Activated CD4-positive, alpha-beta T cell treated with anti-CD3 and anti-CD28 coated beads, Interleukin-2, amount 10 ng/mL, durations not matched to agents 24 days and 14 days (primary cell): ENCODE measurements around the gene EBP. TPM values are rescaled to one million over a fixed set of nuclear protein-coding genes. Genes with fewer than 3 reads are reported as not detected.
"Not testable (repeated sequence)": the region's sequence is repeated elsewhere in the genome, so short reads cannot be mapped to it uniquely, and the experiment has no call there.

ENCODE experiments used
- DNase-seq: peaks from one replicate; pipeline ENCODE4 v3.0.0; 2022
- H3K27ac Mint-ChIP-seq: one replicate; pipeline ENCODE4 v1.8.0; 2022; ENCODE audit warnings: mild to moderate bottlenecking, mixed read lengths
- H3K27me3 Mint-ChIP-seq: one replicate; pipeline ENCODE4 v1.8.0; 2022; ENCODE audit warnings: mixed read lengths
- H3K36me3 Mint-ChIP-seq: one replicate; pipeline ENCODE4 v1.8.0; 2022; ENCODE audit warnings: low read depth, mild to moderate bottlenecking, mixed read lengths
- H3K4me1 Mint-ChIP-seq: one replicate; pipeline ENCODE4 v1.8.0; 2021; ENCODE audit warnings: mixed read lengths
- H3K4me3 Mint-ChIP-seq: one replicate; pipeline ENCODE4 v1.8.0; 2022; ENCODE audit warnings: mild to moderate bottlenecking, moderate library complexity, mixed read lengths
- H3K9me3 Mint-ChIP-seq: one replicate; pipeline ENCODE4 v1.8.0; 2021; ENCODE audit warnings: mixed read lengths
- intact Hi-C: fragments of 100-400 bp; cut with micrococcal nuclease; formaldehyde crosslinking; loops from one replicate; pipeline ENCODE4 v1.15.1; 2023
- total RNA-seq: library from RNA; stranded (reverse); gene quantifications from 2 replicates; pipeline ENCODE4 v1.2.3, GENCODE V29; 2022

EBP gene
- total RNA-seq, 1 donor from 2014 or later: 163 TPM

- Mint-ChIP-seq H3K4me1 (peaks cover 16% of the 10 kb centered on the region), H3K36me3 (peaks cover 21% of the 10 kb centered on the region), H3K27ac (peak overlapping the region; percentile 72), H3K27me3 (no peaks in the 10 kb centered on the region), H3K4me3 (peak overlapping the region; percentile 88), H3K9me3 (no peaks in the 10 kb centered on the region)
- peak; percentile 56 for DNase-seq
- intact Hi-C loops: no loop called here
These were observed 19.7 kb downstream of the EBP start for GRCh38 chrX:48541140-48541814.

GRCh38 chrX:48548871-48549270, 27.3 kb downstream of the EBP start:
- Mint-ChIP-seq H3K9me3 (no peaks in the 10 kb centered on the region), H3K27ac (no peak overlapping the region), H3K36me3 (peaks cover 18% of the 10 kb centered on the region), H3K4me3 (no peak overlapping the region), H3K27me3 (no peaks in the 10 kb centered on the region), H3K4me1 (no peaks in the 10 kb centered on the region)
- no peak for DNase-seq
- intact Hi-C loops: no loop called here

GRCh38 chrX:48555731-48556325, 34.2 kb downstream of the EBP start:
- H3K27me3 Mint-ChIP-seq, H3K4me1 Mint-ChIP-seq, H3K27ac Mint-ChIP-seq, H3K9me3 Mint-ChIP-seq, DNase-seq, intact Hi-C loops, H3K4me3 Mint-ChIP-seq: not testable (repeated sequence)
- peaks cover 29% of the 10 kb centered on the region for H3K36me3 Mint-ChIP-seq

DNA sequence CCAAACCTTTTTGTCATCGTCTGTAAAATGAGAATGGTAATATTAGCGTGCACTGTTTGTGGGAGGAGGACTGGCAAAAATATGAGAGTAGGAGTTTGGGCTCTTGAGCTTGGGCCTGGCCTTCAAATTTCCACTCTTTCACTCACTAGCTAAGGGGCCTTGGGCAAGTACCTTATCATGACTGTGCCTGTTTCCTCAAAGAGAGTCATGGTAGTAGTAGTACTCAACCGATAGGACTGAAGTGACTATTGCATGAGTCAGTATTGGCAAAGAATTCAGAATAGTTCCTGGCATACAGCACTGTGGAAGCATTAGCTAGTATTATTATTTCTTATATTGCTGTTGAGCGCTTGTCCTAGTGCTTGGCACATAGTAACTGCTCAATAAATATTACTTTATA, 36.7 kb downstream of the EBP start:
- H3K27ac Mint-ChIP-seq: peak overlapping the region; percentile 74
- no peak overlapping the region for H3K4me3 Mint-ChIP-seq
- no peak for DNase-seq
- peaks cover 2% of the 10 kb centered on the region for H3K4me1 Mint-ChIP-seq
- no peaks in the 10 kb centered on the region for H3K27me3 Mint-ChIP-seq
- intact Hi-C loops: no loop called here
- no peaks in the 10 kb centered on the region for H3K9me3 Mint-ChIP-seq
- peaks cover 32% of the 10 kb centered on the region for H3K36me3 Mint-ChIP-seq

- intact Hi-C loops: no loop called here
- Mint-ChIP-seq H3K4me3 (no peak overlapping the region), H3K27ac (no peak overlapping the region), H3K36me3 (peaks cover 34% of the 10 kb centered on the region), H3K4me1 (peaks cover 2% of the 10 kb centered on the region), H3K9me3 (no peaks in the 10 kb centered on the region), H3K27me3 (no peaks in the 10 kb centered on the region)
- DNase-seq: no peak
These were observed 38.0 kb downstream of the EBP start for GRCh38 chrX:48559636-48560035.

- Mint-ChIP-seq H3K27me3 (no peaks in the 10 kb centered on the region), H3K4me3 (no peak overlapping the region), H3K36me3 (peaks cover 31% of the 10 kb centered on the region), H3K27ac (no peak overlapping the region), H3K4me1 (peaks cover 2% of the 10 kb centered on the region), H3K9me3 (no peaks in the 10 kb centered on the region)
- DNase-seq: no peak
- intact Hi-C loops: no loop called here
These were observed 38.4 kb downstream of the EBP start for GRCh38 chrX:48560056-48560455.

- Mint-ChIP-seq H3K36me3 (peaks cover 28% of the 10 kb centered on the region), H3K9me3 (no peaks in the 10 kb centered on the region)
These were observed 39.1 kb downstream of the EBP start for GRCh38 chrX:48560681-48561080.

DNA sequence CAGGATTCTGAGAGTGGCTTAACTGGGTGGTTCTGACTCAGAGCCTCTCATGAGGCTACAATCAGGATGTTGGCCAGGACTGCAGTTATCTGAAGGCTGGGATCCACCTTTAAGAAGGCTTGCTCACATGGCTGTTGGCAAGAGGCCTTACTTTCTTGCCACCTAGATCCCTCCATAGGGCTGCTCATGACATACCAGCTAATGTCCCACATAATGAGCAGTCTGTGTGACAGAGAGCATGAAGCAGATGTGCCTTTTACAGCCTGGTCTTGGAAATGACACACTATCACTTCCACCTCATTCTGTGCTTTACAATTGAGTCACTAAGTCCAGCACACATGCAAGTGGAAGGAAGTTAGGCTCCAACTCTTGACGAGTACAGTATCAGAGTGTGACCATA, 48.4 kb downstream of the EBP start:
- DNase-seq: peak; percentile 66
- Mint-ChIP-seq H3K4me3 (no peak overlapping the region), H3K4me1 (peaks cover 8% of the 10 kb centered on the region), H3K36me3 (peaks cover 3% of the 10 kb centered on the region), H3K27me3 (no peaks in the 10 kb centered on the region), H3K27ac (peak overlapping the region; percentile 78), H3K9me3 (no peaks in the 10 kb centered on the region)
- intact Hi-C loops: no loop called here

More at GRCh38 chrX:48560681-48561080, 39.1 kb downstream of the EBP start:
- H3K4me3 Mint-ChIP-seq: no peak overlapping the region
- no peaks in the 10 kb centered on the region for H3K27me3 Mint-ChIP-seq
- DNase-seq: no peak
- intact Hi-C loops: no loop called here
- H3K27ac Mint-ChIP-seq: no peak overlapping the region
- peaks cover 2% of the 10 kb centered on the region for H3K4me1 Mint-ChIP-seq

- Mint-ChIP-seq H3K36me3 (peaks cover 38% of the 10 kb centered on the region), H3K27me3 (no peaks in the 10 kb centered on the region), H3K9me3 (no peaks in the 10 kb centered on the region), H3K4me1 (peaks cover 14% of the 10 kb centered on the region), H3K27ac (peak overlapping the region; percentile 100), H3K4me3 (peak overlapping the region; percentile 94)
- no peak for DNase-seq
- intact Hi-C loops: loop anchor here (1.0 kb wide), 4 partner anchors 24 to 97 kb away; partner anchors contain the start of genes EBP, FTSJ1, TBC1D25 and WDR13
These were observed 52.2 kb downstream of the EBP start for GRCh38 chrX:48573690-48574269.

- Mint-ChIP-seq H3K4me1 (peaks cover 14% of the 10 kb centered on the region), H3K36me3 (peaks cover 44% of the 10 kb centered on the region), H3K27me3 (no peaks in the 10 kb centered on the region), H3K27ac (peak within 1 kb of the TSS; percentile 100), H3K9me3 (no peaks in the 10 kb centered on the region), H3K4me3 (peak within 1 kb of the TSS; percentile 94)
- DNase-seq: peak; percentile 97
- intact Hi-C loops: loop anchor here (1.0 kb wide), 4 partner anchors 23 to 98 kb away; partner anchors contain the start of genes EBP, FTSJ1, TBC1D25 and WDR13
These were observed 53.0 kb downstream of the EBP start, which contains the start of gene RBM3 for GRCh38 chrX:48574270-48575266. Gene RBM3, plus strand, starts transcription at chrX:48574484. Its CDS starts 697 bp downstream, at chrX:48575181.

GRCh38 chrX:48575642-48576041, 54.0 kb downstream of the EBP start:
- Mint-ChIP-seq H3K36me3 (peaks cover 48% of the 10 kb centered on the region), H3K27me3 (no peaks in the 10 kb centered on the region), H3K4me1 (peaks cover 11% of the 10 kb centered on the region), H3K27ac (peak overlapping the region; percentile 100), H3K4me3 (peak overlapping the region; percentile 94), H3K9me3 (no peaks in the 10 kb centered on the region)
- intact Hi-C loops: no loop called here
- no peak for DNase-seq

- Mint-ChIP-seq H3K4me1 (peaks cover 11% of the 10 kb centered on the region), H3K36me3 (peaks cover 48% of the 10 kb centered on the region), H3K9me3 (no peaks in the 10 kb centered on the region), H3K27ac (peak overlapping the region; percentile 100), H3K27me3 (no peaks in the 10 kb centered on the region), H3K4me3 (peak overlapping the region; percentile 94)
- DNase-seq: no peak
- intact Hi-C loops: no loop called here
These were observed 54.5 kb downstream of the EBP start for GRCh38 chrX:48576108-48576507.
